Loucy (cell line): ENCODE measurements around the gene CACNA2D3.

Source experiments
- H2AFZ ChIP-seq: fragments of 200-600 bp; sonication (generic); 2 replicates; pipeline ENCODE4 v1.6.0; 2016; ENCODE audit warnings: antibody characterized with exemption, mild to moderate bottlenecking, low read length, moderate library complexity
- H3F3A ChIP-seq: fragments of 200-600 bp; 2 replicates; pipeline ENCODE4 v1.6.0; 2016; ENCODE audit warnings: antibody characterized with exemption, low read depth, mild to moderate bottlenecking
- H3K27me3 ChIP-seq: fragments of 200-600 bp; sonication (generic); 2 replicates; pipeline ENCODE4 v1.6.1; 2014; ENCODE audit warnings: low read length, mild to moderate bottlenecking; ENCODE audit not compliant: insufficient read depth, poor library complexity, severe bottlenecking
- H3K36me3 ChIP-seq: fragments of 200-600 bp; sonication (generic); 2 replicates; pipeline ENCODE4 v1.6.1; 2016; ENCODE audit warnings: low read length; ENCODE audit not compliant: insufficient read depth
- H3K4me1 ChIP-seq: fragments of 200-600 bp; sonication (generic); 2 replicates; pipeline ENCODE4 v1.5.1; 2014; ENCODE audit warnings: low read length, mild to moderate bottlenecking; ENCODE audit not compliant: insufficient read depth, poor library complexity, severe bottlenecking
- H3K4me2 ChIP-seq: fragments of 200-600 bp; sonication (generic); 2 replicates; pipeline ENCODE4 v1.6.0; 2014; ENCODE audit warnings: antibody characterized with exemption, low read length, low read depth, mild to moderate bottlenecking; ENCODE audit not compliant: poor library complexity, severe bottlenecking
- H3K4me3 ChIP-seq: fragments of 200-600 bp; sonication (generic); 2 replicates; pipeline ENCODE4 v1.5.1; 2014; ENCODE audit warnings: low read length, mild to moderate bottlenecking, mixed read lengths; ENCODE audit not compliant: poor library complexity, severe bottlenecking
- H3K79me2 ChIP-seq: fragments of 200-600 bp; sonication (generic); 2 replicates; pipeline ENCODE4 v1.6.1; 2014; ENCODE audit warnings: low read length; ENCODE audit not compliant: insufficient read depth
- H3K9ac ChIP-seq: fragments of 200-600 bp; sonication (generic); 2 replicates; pipeline ENCODE4 v1.6.0; 2014; ENCODE audit warnings: mild to moderate bottlenecking, low read depth, low read length, moderate library complexity; ENCODE audit not compliant: poor library complexity, severe bottlenecking
- H3K9me2 ChIP-seq: fragments of 200-600 bp; sonication (generic); replicated peaks from 2 replicates; pipeline ENCODE4 v1.6.1; 2016; ENCODE audit warnings: low read depth, low read length, mixed read lengths
- H3K9me3 ChIP-seq: fragments of 200-600 bp; sonication (generic); 2 replicates; pipeline ENCODE4 v1.6.1; 2014; ENCODE audit warnings: mild to moderate bottlenecking, antibody characterized with exemption, low read length, low read depth; ENCODE audit not compliant: insufficient read depth
- H4K20me1 ChIP-seq: fragments of 200-600 bp; sonication (generic); 2 replicates; pipeline ENCODE4 v1.6.0; 2014; ENCODE audit warnings: antibody characterized with exemption, low read length, mild to moderate bottlenecking; ENCODE audit not compliant: insufficient read depth, poor library complexity, severe bottlenecking
- EZH2phosphoT487 ChIP-seq: fragments of 200-600 bp; IDR thresholded peaks from 2 replicates; pipeline ENCODE4 v1.6.1; 2018; ENCODE audit warnings: antibody characterized with exemption, mild to moderate bottlenecking, moderate library complexity, borderline replicate concordance
- TF ChIP-seq, protein P1 (sequence below): fragments of 200-600 bp; sonication (generic); conservative IDR thresholded peaks from 2 replicates; pipeline ENCODE4 v1.5.1; 2014; ENCODE audit warnings: mild to moderate bottlenecking, antibody characterized with exemption, low read length

CACNA2D3 gene

GRCh38 chr3:54326951-54327350 lies 204.6 kb downstream of the CACNA2D3 start:
- no peaks in the 10 kb centered on the region for H3K4me1 ChIP-seq
- no peaks in the 10 kb centered on the region for H3K9me3 ChIP-seq
- H3K27me3 ChIP-seq: no peaks in the 10 kb centered on the region
- no peak overlapping the region for H3K4me2 ChIP-seq
- H3K4me3 ChIP-seq: no peak overlapping the region
- H3K9me2 ChIP-seq: no peaks in the 10 kb centered on the region
- no peaks in the 10 kb centered on the region for H4K20me1 ChIP-seq
- no peak for TF ChIP-seq EZH2phosphoT487
- TF ChIP-seq, protein P1, sequence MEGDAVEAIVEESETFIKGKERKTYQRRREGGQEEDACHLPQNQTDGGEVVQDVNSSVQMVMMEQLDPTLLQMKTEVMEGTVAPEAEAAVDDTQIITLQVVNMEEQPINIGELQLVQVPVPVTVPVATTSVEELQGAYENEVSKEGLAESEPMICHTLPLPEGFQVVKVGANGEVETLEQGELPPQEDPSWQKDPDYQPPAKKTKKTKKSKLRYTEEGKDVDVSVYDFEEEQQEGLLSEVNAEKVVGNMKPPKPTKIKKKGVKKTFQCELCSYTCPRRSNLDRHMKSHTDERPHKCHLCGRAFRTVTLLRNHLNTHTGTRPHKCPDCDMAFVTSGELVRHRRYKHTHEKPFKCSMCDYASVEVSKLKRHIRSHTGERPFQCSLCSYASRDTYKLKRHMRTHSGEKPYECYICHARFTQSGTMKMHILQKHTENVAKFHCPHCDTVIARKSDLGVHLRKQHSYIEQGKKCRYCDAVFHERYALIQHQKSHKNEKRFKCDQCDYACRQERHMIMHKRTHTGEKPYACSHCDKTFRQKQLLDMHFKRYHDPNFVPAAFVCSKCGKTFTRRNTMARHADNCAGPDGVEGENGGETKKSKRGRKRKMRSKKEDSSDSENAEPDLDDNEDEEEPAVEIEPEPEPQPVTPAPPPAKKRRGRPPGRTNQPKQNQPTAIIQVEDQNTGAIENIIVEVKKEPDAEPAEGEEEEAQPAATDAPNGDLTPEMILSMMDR: no peak
- H3K36me3 ChIP-seq: no peaks in the 10 kb centered on the region
- H2AFZ ChIP-seq: no peak overlapping the region
- H3F3A ChIP-seq: no peaks in the 10 kb centered on the region
- H3K79me2 ChIP-seq: no peaks in the 10 kb centered on the region
- no peak overlapping the region for H3K9ac ChIP-seq

DNA sequence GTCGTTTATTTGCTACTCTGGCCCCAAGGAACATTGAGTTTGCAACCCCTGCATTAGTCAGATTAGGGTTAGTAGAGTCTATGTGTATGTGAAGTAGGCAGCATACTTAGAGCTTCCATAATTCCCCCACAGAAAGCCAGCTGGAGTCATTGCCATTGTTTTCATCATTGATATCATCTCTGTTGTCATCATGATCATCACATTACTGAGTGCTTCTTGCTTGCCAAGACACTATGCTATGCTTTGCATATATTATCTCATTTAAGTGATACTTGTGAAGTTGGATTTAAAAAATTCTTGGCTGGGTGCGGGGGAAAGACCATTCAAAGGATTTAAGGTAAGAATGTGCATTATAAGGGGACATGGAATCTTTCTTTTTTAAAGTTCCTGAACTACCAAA lies 209.0 kb downstream of the CACNA2D3 start:
- no peaks in the 10 kb centered on the region for H3K9me2 ChIP-seq
- H4K20me1 ChIP-seq: no peaks in the 10 kb centered on the region
- H3K79me2 ChIP-seq: no peaks in the 10 kb centered on the region
- TF ChIP-seq, protein P1: no peak
- TF ChIP-seq EZH2phosphoT487: no peak
- H3K36me3 ChIP-seq: no peaks in the 10 kb centered on the region
- H3K4me1 ChIP-seq: no peaks in the 10 kb centered on the region
- no peaks in the 10 kb centered on the region for H3K27me3 ChIP-seq
- H3F3A ChIP-seq: no peaks in the 10 kb centered on the region
- H3K9me3 ChIP-seq: no peaks in the 10 kb centered on the region
- no peak overlapping the region for H3K9ac ChIP-seq
- H3K4me3 ChIP-seq: no peak overlapping the region
- no peak overlapping the region for H2AFZ ChIP-seq
- H3K4me2 ChIP-seq: no peak overlapping the region

DNA sequence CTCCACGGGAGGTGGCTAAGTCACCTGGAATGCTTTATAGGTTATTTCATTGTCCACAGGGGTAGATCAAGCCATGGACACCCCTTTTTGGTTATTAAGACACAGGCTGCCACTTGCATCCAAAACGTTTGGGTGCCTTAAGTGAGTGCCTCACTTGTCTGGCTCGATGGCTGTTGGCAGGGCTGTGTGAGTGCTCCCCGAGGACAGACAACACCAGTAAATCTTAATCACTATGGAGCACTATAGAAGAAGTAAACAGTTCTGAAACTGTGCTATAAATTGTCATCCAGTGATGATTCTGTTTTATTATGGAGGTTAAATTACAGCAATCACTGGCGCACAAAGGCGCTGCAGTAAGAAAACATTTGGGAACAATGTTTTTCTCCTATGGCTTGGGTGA lies 215.5 kb downstream of the CACNA2D3 start:
- TF ChIP-seq, protein P1: no peak
- TF ChIP-seq EZH2phosphoT487: no peak
- Histone ChIP-seq H3K4me3 (no peak overlapping the region), H3K9me3 (no peaks in the 10 kb centered on the region), H3K79me2 (no peaks in the 10 kb centered on the region), H3K9me2 (no peaks in the 10 kb centered on the region), H4K20me1 (no peaks in the 10 kb centered on the region), H3K27me3 (no peaks in the 10 kb centered on the region), H3K36me3 (no peaks in the 10 kb centered on the region), H3F3A (no peaks in the 10 kb centered on the region), H2AFZ (no peak overlapping the region), H3K4me1 (peaks cover 6% of the 10 kb centered on the region), H3K9ac (no peak overlapping the region), H3K4me2 (no peak overlapping the region)
